ENCODE data around the gene CPNE7. TPM values are rescaled to one million over a fixed set of nuclear protein-coding genes. Genes with fewer than 3 reads are reported as not detected.

Gene CPNE7
- total and polyA plus RNA-seq, 2 donors (not counting 1 experiment from before 2014, with no cell fraction given) = 0.51 to 0.76 TPM

- ChIA-PET CTCF (no interaction called here), POLR2A (no interaction called here)
- Histone ChIP-seq H3K9ac (ENCODE audit: low read length) (peak overlapping the region; percentile 60), H3K36me3 (replicated peaks in 1 of 2; ENCODE audit: control extremely low read depth in 1 of 2, control insufficient read depth in 1 of 2, extremely low read depth in 1 of 2, insufficient read depth in 2 of 2, low read length in 1 of 2) (no peaks in the 10 kb centered on the region), H3K9me3 (ENCODE audit: control extremely low read depth in 1 of 3, control insufficient read depth in 2 of 3, insufficient read depth in 1 of 3, low read length in 2 of 3) (no peaks in the 10 kb centered on the region), H3K4me2 (replicated peaks; ENCODE audit: low read depth, low read length, poor library complexity, severe bottlenecking) (peak overlapping the region; percentile 94), H4K20me1 (ENCODE audit: control insufficient read depth, insufficient read depth, low read length, poor library complexity, severe bottlenecking) (peaks cover 4% of the 10 kb centered on the region), H3K4me3 (ENCODE audit: control extremely low read depth in 1 of 5, extremely low read depth in 1 of 5, insufficient read depth in 1 of 5, low read depth in 2 of 5, low read length in 4 of 5) (peak overlapping the region in 3 of 5 experiments; percentile 51 to 56 (median 54)), H2AFZ (ENCODE audit: insufficient read depth, low read depth, low read length, poor library complexity, severe bottlenecking) (peak overlapping the region; percentile 71), H3K4me1 (ENCODE audit: control insufficient read depth in 2 of 2, insufficient read depth in 2 of 2, low read length in 2 of 2) (peaks cover 29 to 30% of the 10 kb centered on the region in 2 donors), H3K27me3 (replicated peaks in 1 of 4; ENCODE audit: control extremely low read depth in 1 of 4, control insufficient read depth in 3 of 4, insufficient read depth in 4 of 4, low read length in 3 of 4) (peaks cover 0 to 26% (median 5%) of the 10 kb centered on the region in 4 experiments), H3K27ac (ENCODE audit: low read length in 2 of 2) (no peak overlapping the region), H3K79me2 (ENCODE audit: control insufficient read depth, insufficient read depth, low read length) (no peaks in the 10 kb centered on the region)
- Mint-ChIP-seq H3K4me1 (peaks cover 16% of the 10 kb centered on the region), H3K9me3 (ENCODE audit: insufficient read depth) (no peaks in the 10 kb centered on the region), H3K27ac (peak overlapping the region; percentile 2), H3K27me3 (peaks cover 14% of the 10 kb centered on the region), H3K4me3 (peak overlapping the region; percentile 71)
- ATAC-seq (ENCODE audit: low read depth) = no peak
- no peak for DNase-seq
- TF ChIP-seq CTCF (IDR thresholded peaks at IDR 0.05) (no peak), EZH2 (IDR thresholded peaks at IDR 0.05; ENCODE audit: borderline replicate concordance, insufficient read depth, low read depth, low read length, poor library complexity, severe bottlenecking) (no peak)
- intact Hi-C loops (cut with micrococcal nuclease) = no loop called here
- WGBS (ENCODE audit: insufficient coverage) = 86% methylated on average over 31 of the region's 31 CpGs
Measured at GRCh38 chr16:89573826-89574680, 1.5 kb upstream of the CPNE7 start.

- H3K79me2 ChIP-seq (ENCODE audit: control insufficient read depth, insufficient read depth, low read length) = no peaks in the 10 kb centered on the region
- Mint-ChIP-seq H3K9me3 (ENCODE audit: insufficient read depth) (no peaks in the 10 kb centered on the region), H3K27ac (no peak overlapping the region), H3K27me3 (peaks cover 14% of the 10 kb centered on the region), H3K4me1 (peaks cover 16% of the 10 kb centered on the region), H3K4me3 (peak overlapping the region; percentile 78)
- peaks cover 4% of the 10 kb centered on the region for H4K20me1 ChIP-seq (ENCODE audit: control insufficient read depth, insufficient read depth, low read length, poor library complexity, severe bottlenecking)
- 2% methylated on average over 51 of the region's 55 CpGs for WGBS (ENCODE audit: insufficient coverage)
- no peaks in the 10 kb centered on the region for H3K36me3 ChIP-seq (replicated peaks in 1 of 2; ENCODE audit: control extremely low read depth in 1 of 2, control insufficient read depth in 1 of 2, extremely low read depth in 1 of 2, insufficient read depth in 2 of 2, low read length in 1 of 2)
- H3K27ac ChIP-seq (ENCODE audit: low read length in 2 of 2) = no peak overlapping the region
- intact Hi-C loops (cut with micrococcal nuclease) = no loop called here
- no peaks in the 10 kb centered on the region for H3K9me3 ChIP-seq (ENCODE audit: control extremely low read depth in 1 of 3, control insufficient read depth in 2 of 3, insufficient read depth in 1 of 3, low read length in 2 of 3)
- peak; percentile 68 for DNase-seq
- H3K27me3 ChIP-seq (replicated peaks in 1 of 4; ENCODE audit: control extremely low read depth in 1 of 4, control insufficient read depth in 3 of 4, insufficient read depth in 4 of 4, low read length in 3 of 4) = peaks cover 0 to 24% (median 5%) of the 10 kb centered on the region in 4 experiments
- peak overlapping the region; percentile 71 for H2AFZ ChIP-seq (ENCODE audit: insufficient read depth, low read depth, low read length, poor library complexity, severe bottlenecking)
- ChIA-PET POLR2A (interaction anchor here (1.3 kb wide), 1 partner anchor 11 kb away, joined by 9 read pairs; no protein-coding TSS in a partner anchor), CTCF (no interaction called here)
- peak overlapping the region in 4 of 5 experiments; percentile 35 to 56 (median 52) for H3K4me3 ChIP-seq (ENCODE audit: control extremely low read depth in 1 of 5, extremely low read depth in 1 of 5, insufficient read depth in 1 of 5, low read depth in 2 of 5, low read length in 4 of 5)
- peak overlapping the region; percentile 94 for H3K4me2 ChIP-seq (replicated peaks; ENCODE audit: low read depth, low read length, poor library complexity, severe bottlenecking)
- H3K4me1 ChIP-seq (ENCODE audit: control insufficient read depth in 2 of 2, insufficient read depth in 2 of 2, low read length in 2 of 2) = peaks cover 29 to 30% of the 10 kb centered on the region in 2 donors
- peak overlapping the region; percentile 60 for H3K9ac ChIP-seq (ENCODE audit: low read length)
- TF ChIP-seq EZH2 (IDR thresholded peaks at IDR 0.05; ENCODE audit: borderline replicate concordance, insufficient read depth, low read depth, low read length, poor library complexity, severe bottlenecking) = no peak
- peak; percentile 59 for TF ChIP-seq CTCF (IDR thresholded peaks at IDR 0.05)
- ATAC-seq (ENCODE audit: low read depth) = peak; percentile 52
Measured at GRCh38 chr16:89574681-89575246, 794 bp upstream of the CPNE7 start.

All from B cell (primary cell).